GM18507 (cell line): ENCODE data around the gene MYLK2.

Experiments used
- DNase-seq: peaks from one replicate; pipeline ENCODE4 v3.0.0; 2011; ENCODE audit warnings: low read depth; ENCODE audit not compliant: insufficient read length; ENCODE audit errors: extremely low spot score
- FAIRE-seq: peaks from 2 replicates; lab custom pipeline; 2011; peaks lifted over from hg19 to GRCh38; lab: Jason Lieb, UNC

MYLK2 gene

DNA sequence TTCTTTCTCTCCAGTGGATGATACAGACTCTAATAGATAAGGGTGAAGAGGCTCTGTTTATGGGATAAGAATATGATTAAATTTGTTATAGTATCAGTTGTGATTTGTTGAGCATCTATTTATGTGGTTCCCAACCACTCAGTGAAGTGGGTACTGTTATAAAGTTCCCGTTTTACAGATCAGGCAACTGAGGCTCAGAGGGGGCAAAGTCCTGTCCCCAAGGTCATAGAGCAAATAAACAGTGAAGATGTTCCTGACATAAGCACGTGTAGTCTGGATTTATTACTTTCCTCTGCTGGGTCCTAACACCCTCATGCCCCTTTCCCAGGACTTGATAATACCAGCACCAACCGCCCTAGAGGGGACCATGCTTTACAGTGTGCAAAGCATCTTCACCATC, 47.1 kb downstream of the MYLK2 start:
- FAIRE-seq, result no peak
- no peak for DNase-seq

DNA sequence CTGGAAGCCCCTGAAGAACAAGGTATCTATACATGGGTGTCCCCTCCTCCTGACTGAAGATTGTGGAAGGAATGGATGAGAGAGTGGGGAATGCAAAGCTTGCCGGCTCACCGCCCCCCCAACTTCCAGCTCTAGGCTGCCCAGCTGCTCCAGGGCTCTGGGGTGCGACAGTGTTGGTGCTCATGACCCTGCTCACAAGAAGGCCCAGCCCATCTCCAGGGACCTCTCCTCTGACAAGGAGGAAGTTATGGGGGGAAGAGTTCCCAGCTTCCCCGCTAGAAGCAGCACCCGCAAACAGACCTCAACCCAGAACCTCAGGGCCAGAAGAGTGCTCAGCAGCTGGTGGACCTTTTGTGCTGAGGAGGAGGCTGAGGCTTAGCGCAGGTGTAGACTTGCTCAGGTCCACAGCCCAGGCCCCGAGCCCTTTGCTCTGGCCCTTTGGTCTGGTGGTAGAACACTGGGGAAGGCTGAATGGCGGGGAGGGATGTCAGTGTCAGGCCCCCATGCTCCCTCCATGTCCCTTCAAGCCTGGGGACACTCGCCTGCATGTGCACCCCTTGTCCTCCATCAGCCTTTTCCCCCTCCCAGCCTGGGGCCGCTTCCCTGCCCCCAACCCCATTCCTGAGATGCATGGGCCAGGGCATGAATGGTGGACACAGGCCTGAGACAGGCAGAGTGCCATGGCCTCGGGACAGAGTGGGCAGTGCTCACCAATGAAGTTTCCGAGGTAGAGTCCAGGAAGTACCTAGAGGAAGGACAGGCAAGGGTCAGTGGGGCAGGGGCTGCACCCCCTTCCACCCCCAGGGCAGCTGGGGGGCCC, 49.9 kb downstream of the MYLK2 start:
- FAIRE-seq (no peak), DNase-seq (no peak)

DNA sequence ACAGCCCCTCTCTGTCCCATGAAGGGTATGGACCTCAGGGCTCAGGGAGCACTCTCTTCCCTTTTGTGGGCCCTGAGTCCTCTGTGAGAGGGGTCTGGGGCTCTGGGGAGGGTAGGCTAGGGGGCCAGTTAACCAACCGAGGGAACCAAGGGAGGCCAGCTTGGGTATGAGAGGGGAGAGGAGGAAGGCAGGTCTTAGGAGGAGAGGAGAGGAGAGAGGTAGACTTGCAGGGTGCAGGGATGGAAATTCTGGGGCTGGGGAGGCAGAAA, 50.5 kb downstream of the MYLK2 start:
- DNase-seq (no peak), FAIRE-seq (no peak)

DNA sequence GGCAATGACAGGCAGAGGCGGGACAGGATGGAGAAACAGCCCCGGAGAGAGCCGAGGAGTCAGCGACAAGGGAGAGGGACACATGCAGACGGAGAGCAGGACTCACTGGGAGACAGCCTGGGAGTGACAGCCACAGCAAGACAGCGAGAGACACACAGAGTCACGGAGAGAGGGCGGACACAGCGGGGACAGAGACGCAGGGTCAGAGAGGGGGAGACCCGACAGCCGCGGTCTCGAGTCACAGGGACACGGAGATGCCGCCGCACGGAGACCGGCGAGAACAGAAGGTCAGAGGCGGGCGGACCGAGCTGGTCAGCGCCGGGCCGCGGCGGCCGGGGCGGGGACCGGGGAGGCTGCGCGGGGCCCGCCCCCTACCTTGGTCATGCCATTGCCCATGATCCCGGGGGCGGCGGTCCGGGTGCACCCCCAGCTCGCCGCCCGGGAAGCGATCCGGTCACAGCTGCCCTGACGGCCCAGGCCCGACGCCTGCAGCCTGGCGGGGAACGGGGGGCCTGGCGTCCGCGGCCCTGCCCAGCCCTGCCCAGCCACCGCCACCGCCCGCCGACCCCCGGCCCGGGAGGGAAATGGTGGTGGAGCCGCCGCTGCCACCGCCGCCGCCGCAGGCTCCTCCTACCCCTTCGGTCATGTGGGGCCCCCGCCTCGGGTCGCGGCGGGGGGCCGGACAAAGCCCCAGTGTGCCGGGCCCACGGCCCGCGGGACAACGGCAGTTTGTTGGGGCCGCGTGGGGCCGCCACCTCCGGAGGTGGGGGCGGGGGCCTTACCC, 51.0 kb downstream of the MYLK2 start, which contains the start of the genes DUSP15 and TTLL9:
TSS of gene DUSP15 (minus strand) at position 586 of the 784 bp plus-strand sequence. CDS start at position 396, 190 bp downstream.
TSS of gene TTLL9 (plus strand) at position 693 of the 784 bp plus-strand sequence. CDS start 493 bp downstream, outside the sequence.
- FAIRE-seq (no peak), DNase-seq (no peak)

DNA sequence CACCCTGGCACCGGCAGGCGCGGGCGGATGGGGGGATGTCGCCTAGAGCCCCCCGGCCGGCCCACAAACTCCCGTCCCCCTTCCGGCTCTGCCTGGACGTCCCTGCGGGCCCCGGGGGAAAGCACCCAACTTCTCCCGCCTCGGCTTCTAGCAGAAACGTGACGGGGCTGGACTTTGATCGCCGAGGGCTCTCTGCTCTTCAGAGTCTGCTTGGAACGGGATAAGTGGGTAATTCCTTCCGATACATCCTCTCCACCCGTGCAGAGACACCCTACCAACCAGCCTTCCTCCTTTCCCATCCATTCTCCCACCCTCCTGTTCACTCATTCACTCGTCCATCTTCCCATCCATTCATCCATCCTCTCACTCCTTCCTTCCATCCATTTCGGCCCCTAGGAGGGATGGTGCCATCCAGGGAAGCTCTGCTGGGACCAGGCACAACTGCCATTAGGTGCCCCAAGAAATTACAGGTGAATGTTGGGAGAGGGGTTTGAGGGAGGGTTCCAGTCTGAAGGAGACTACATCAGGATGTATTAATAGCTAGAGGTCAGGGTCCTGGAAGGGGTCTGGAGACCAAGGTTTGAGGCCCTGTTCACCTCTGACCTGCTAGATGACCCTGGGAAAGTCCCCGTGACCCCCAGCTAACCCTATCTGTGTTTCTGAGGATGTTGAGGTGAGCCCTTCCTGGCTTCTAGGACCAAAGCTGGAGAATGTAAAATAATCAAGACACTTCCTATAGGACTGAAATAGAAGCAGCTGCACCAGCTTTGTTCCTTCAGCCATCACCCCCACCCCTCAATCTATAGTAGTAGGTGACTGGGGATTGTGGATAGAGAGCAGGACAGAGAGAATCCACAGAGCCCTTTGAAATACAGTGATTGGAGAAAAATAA, 51.8 kb downstream of the MYLK2 start:
- FAIRE-seq (no peak), DNase-seq (no peak)

DNA sequence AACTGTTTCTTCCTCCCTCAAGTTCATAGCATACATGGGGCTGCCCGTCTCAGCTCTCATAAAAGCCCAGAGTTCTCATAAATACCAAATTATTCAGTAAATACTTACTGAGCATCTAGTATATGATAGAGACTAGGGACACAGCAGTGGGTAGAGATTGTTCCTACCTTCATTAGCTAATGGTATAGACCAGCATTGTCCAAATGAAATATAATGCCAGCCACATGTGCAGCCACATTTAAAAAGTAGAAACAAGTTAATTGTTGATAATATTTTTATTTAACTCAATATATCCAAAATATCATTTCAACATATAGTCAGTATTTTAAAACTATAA, 52.4 kb downstream of the MYLK2 start:
- FAIRE-seq (no peak), DNase-seq (no peak)

DNA sequence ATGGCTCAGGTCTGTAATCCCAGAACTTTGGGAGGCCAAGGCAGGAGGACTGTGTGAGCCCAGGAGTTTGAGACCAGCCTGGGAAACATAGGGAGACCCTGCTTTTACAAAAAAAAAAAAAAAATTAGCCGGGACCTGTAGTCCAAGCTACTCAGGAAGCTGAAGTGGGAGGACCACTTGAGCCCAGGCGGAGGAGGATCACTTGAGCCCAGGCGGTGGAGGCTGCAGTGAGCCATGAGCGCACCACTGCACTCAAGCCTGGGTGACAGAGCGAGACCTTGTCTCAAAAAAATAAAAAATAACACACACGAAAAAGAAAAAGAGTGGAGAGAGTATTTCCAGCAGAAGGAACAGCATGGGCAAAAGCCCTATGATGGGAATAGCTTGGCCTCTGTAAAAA, 53.2 kb downstream of the MYLK2 start:
- FAIRE-seq (no peak), DNase-seq (no peak)

DNA sequence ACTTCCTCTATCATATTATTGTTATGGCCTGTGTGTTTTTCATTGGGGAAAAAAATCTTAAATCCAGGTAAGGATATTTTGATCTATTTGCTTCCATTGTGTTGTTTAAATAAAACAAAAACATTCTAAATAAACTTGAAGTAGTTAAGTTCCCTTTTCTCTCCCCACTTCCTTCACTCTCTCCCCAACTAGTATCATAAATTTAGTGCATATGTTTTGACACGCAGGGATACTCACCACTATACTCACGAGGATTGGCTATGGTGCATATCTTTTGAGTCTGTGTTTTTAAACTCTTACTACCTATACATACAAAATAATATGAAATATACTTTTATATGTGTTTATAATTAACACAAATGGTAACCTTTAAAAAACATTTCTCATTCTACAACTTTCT, 56.5 kb downstream of the MYLK2 start:
- no peak for FAIRE-seq
- DNase-seq, result no peak

DNA sequence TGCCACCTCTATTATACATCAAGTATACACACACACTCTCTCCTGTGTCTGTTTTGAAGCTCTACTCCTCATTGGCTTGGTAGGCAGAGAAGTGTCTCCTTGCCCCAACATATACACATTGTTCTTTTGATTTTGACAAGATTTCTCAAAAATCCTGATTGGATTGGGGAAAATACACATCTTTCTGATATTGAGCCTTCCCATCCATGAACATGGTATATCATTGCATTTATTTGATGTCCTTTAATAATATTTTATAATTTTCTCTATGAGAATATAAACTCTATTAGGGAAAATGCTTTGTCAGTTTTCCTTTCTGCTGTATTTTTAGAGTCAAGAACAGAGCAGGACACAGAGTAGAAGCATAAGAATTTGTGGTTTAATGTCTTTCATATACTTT, 58.5 kb downstream of the MYLK2 start:
- FAIRE-seq (no peak), DNase-seq (no peak)

DNA sequence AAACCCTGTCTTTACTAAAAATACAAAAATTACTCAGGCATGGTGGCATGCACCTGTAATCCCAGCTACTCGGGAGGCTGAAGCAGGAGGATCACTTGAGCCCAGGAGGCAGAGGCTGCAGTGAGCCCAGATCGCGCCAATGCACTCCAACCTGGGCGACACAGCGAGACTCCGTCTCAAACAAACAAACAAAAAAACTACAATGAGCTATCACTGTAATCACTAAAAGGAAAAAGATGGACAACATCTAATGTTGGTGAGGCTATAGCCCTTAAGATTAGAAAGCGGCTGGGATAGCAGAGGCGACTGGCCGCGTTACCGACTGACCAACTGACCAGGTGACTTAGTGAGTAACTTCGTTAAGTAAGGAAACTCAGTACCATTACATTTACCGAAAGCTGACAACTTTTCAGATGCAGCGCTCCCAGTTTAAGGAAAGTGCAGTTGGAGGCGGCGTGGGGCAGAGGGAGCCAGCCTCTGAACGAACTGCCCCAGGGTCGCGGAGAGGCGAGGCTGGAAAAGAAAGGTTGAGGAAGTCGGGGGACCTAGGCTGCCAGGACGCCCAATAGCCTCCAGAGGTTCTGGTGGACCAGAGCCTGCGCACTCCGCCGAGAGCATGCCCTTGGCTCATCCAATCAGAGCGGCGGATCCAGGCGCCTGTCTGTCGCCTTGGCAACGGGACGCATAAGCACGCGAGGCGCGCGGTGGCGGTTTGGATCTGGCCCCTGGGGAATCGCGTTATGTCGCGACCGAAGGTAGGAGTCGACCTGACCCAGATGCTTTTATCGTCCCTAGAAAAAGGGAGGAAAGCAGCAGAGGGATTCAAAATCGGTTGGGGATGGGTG, 60.2 kb downstream of the MYLK2 start:
- FAIRE-seq (no peak), DNase-seq (peak; percentile 85)

DNA sequence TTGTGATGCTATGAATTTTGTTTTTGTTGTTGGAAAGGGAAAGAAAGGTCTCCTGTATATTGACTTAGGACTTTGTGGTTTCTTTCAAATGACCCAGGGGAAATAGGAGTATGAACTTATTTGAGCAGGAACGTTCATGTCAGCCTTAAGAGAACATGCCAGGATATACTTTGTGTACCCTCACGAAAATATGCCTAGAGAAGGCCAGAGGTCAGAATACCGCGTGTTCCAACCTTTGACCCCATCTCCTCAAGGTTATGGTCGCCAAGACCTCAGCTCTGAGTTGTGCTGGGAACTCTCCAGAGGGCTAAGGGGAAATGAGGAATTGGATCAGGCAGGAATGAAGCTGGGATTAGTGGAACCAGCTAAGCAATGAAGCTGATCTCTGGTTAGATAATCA, 62.8 kb downstream of the MYLK2 start:
- FAIRE-seq, result no peak
- DNase-seq, result no peak

DNA sequence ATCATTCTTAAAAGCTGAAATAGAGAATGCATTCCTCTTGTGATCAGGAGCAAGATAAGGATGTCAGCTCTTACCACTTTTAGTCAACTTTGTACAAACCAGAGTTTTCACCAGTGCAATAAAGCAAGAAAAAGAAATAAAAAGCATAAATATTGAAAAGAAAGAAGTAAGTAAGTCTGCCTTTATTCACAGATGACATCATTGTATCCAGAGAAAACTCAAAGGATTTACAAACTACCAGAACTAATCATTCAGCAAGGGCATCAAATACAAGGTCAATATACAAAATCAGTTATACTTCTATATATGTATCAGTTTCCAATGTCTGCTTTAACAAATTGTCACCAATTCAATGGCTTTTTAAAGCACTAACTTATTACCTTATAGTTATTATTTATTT, 64.7 kb downstream of the MYLK2 start:
- DNase-seq, result no peak

More for the DNA sequence above, 64.7 kb downstream of the MYLK2 start:
- FAIRE-seq, result no peak
